ENCODE results near the gene YDJC. TPM values are rescaled to one million over a fixed set of nuclear protein-coding genes. Genes with fewer than 3 reads are reported as not detected.
"Not testable (repeated sequence)": the region's sequence is repeated elsewhere in the genome, so short reads cannot be mapped to it uniquely, and the experiment has no call there.

The YDJC gene
- total RNA-seq, 1 experiment from 2014 or later: 61.2 TPM

- DNase-seq (ENCODE audit: extremely low read depth, low read depth): no peak
Observed at GRCh38 chr22:21652010-21652546, 22.3 kb upstream of the YDJC start.

GRCh38 chr22:21651521-21652009 lies 21.7 kb upstream of the YDJC start:
- DNase-seq (ENCODE audit: extremely low read depth, low read depth): no peak

- no peak for DNase-seq (ENCODE audit: extremely low read depth, low read depth)
Observed at GRCh38 chr22:21650823-21651520, 21.1 kb upstream of the YDJC start.

- no peak for DNase-seq (ENCODE audit: extremely low read depth, low read depth)
Observed at GRCh38 chr22:21650280-21650679, 20.5 kb upstream of the YDJC start.

- DNase-seq (ENCODE audit: extremely low read depth, low read depth): peak; percentile 71
Observed at GRCh38 chr22:21646608-21647590, 17.1 kb upstream of the YDJC start.

GRCh38 chr22:21645513-21645912 lies 15.7 kb upstream of the YDJC start:
- DNase-seq (ENCODE audit: extremely low read depth, low read depth): not testable (repeated sequence)

- DNase-seq (ENCODE audit: extremely low read depth, low read depth): no peak
Observed at GRCh38 chr22:21643533-21644357, 13.9 kb upstream of the YDJC start.

- DNase-seq (ENCODE audit: extremely low read depth, low read depth): peak; percentile 52
Observed at GRCh38 chr22:21642584-21643448, 13.0 kb upstream of the YDJC start.

- DNase-seq (ENCODE audit: extremely low read depth, low read depth): peak; percentile 96
Observed at GRCh38 chr22:21641789-21642583, 12.2 kb upstream of the YDJC start, which contains the start of gene SDF2L1. Gene SDF2L1 (plus strand): TSS chr22:21642302. CDS start chr22:21642337, 35 bp downstream.

- DNase-seq (ENCODE audit: extremely low read depth, low read depth): peak; percentile 50
Observed at GRCh38 chr22:21641417-21641788, 11.6 kb upstream of the YDJC start.

- no peak for DNase-seq (ENCODE audit: extremely low read depth, low read depth)
Observed at GRCh38 chr22:21640810-21641209, 11.0 kb upstream of the YDJC start.

- no peak for DNase-seq (ENCODE audit: extremely low read depth, low read depth)
Observed at GRCh38 chr22:21639359-21639758, 9.5 kb upstream of the YDJC start.

GRCh38 chr22:21637450-21637849 lies 7.6 kb upstream of the YDJC start:
- DNase-seq (ENCODE audit: extremely low read depth, low read depth): not testable (repeated sequence)

- no peak for DNase-seq (ENCODE audit: extremely low read depth, low read depth)
Observed at GRCh38 chr22:21636629-21637218, 6.9 kb upstream of the YDJC start.

GRCh38 chr22:21635771-21636510 lies 6.1 kb upstream of the YDJC start:
- DNase-seq (ENCODE audit: extremely low read depth, low read depth): no peak

GRCh38 chr22:21634844-21635243 lies 5.0 kb upstream of the YDJC start:
- DNase-seq (ENCODE audit: extremely low read depth, low read depth): no peak

GRCh38 chr22:21634081-21634480 lies 4.3 kb upstream of the YDJC start:
- DNase-seq (ENCODE audit: extremely low read depth, low read depth): no peak

Measured in NCI-H460 (cell line).